ENCODE results near the gene MRPL2. TPM values are rescaled to one million over a fixed set of nuclear protein-coding genes. Genes with fewer than 3 reads are reported as not detected.

Gene MRPL2
- total and polyA plus RNA-seq, 8 donors: 19.9 to 65.8 (median 28.7) TPM

- no peaks in the 10 kb centered on the region for H3K9me3 ChIP-seq
- FAIRE-seq: no peak
- H3K4me3 ChIP-seq: no peak overlapping the region
- 85 to 88% methylated on average over 2 of the region's 2 CpGs for WGBS, 2 donors
- intact Hi-C loops (cut with DNase I): no loop called here
- peaks cover 0 to 44% (median 16%) of the 10 kb centered on the region in 3 donors for H3K36me3 ChIP-seq
- TF ChIP-seq CTCF (IDR thresholded peaks at IDR 0.05): no peak
- H3K27me3 ChIP-seq: no peaks in the 10 kb centered on the region
- no peak for DNase-seq
- no peaks in the 10 kb centered on the region for H3K4me1 ChIP-seq
- no peak overlapping the region for H3K27ac ChIP-seq
- no peak for ATAC-seq
These were observed 25.1 kb downstream of the MRPL2 start for GRCh38 chr6:43034190-43034525.

- no peaks in the 10 kb centered on the region for H3K27me3 ChIP-seq
- H3K9me3 ChIP-seq: no peaks in the 10 kb centered on the region
- peaks cover 0 to 47% (median 22%) of the 10 kb centered on the region in 3 donors for H3K36me3 ChIP-seq
- ATAC-seq: no peak
- 77 to 81% methylated on average over 2 of the region's 2 CpGs for WGBS, 2 donors
- TF ChIP-seq CTCF (IDR thresholded peaks at IDR 0.05): no peak
- no peak overlapping the region for H3K4me3 ChIP-seq
- H3K4me1 ChIP-seq: no peaks in the 10 kb centered on the region
- DNase-seq: no peak
- intact Hi-C loops (cut with DNase I): no loop called here
- FAIRE-seq: no peak
- no peak overlapping the region for H3K27ac ChIP-seq
These were observed 25.6 kb downstream of the MRPL2 start for GRCh38 chr6:43033496-43034189.

GRCh38 chr6:43032326-43032725 is 26.9 kb downstream of the MRPL2 start:
- H3K27me3 ChIP-seq: no peaks in the 10 kb centered on the region
- DNase-seq (no peak), ATAC-seq (no peak), FAIRE-seq (no peak)
- 86 to 88% methylated on average over 4 of the region's 4 CpGs for WGBS, 2 donors
- no peaks in the 10 kb centered on the region for H3K4me1 ChIP-seq
- peaks cover 0 to 45% (median 15%) of the 10 kb centered on the region in 3 donors for H3K36me3 ChIP-seq
- no peak for TF ChIP-seq CTCF (IDR thresholded peaks at IDR 0.05)
- intact Hi-C loops (cut with DNase I): no loop called here
- H3K4me3 ChIP-seq: no peak overlapping the region
- no peak overlapping the region for H3K27ac ChIP-seq
- H3K9me3 ChIP-seq: no peaks in the 10 kb centered on the region

- intact Hi-C loops (cut with DNase I): no loop called here
- FAIRE-seq: no peak
- Histone ChIP-seq H3K9me3 (no peaks in the 10 kb centered on the region), H3K4me1 (no peaks in the 10 kb centered on the region), H3K4me3 (no peak overlapping the region), H3K36me3 (peaks cover 8 to 56% (median 17%) of the 10 kb centered on the region in 3 donors), H3K27me3 (no peaks in the 10 kb centered on the region), H3K27ac (no peak overlapping the region)
- DNase-seq: peak in 1 of 6 donors; percentile 6
- ATAC-seq: no peak
- 86 to 90% methylated on average over 9 of the region's 9 CpGs for WGBS, 2 donors
- no peak for TF ChIP-seq CTCF (IDR thresholded peaks at IDR 0.05)
These were observed 30.1 kb downstream of the MRPL2 start for GRCh38 chr6:43029120-43029519.

- Histone ChIP-seq H3K36me3 (peaks cover 8 to 53% (median 17%) of the 10 kb centered on the region in 3 donors), H3K4me1 (peaks cover 0 to 13% (median 3%) of the 10 kb centered on the region in 3 donors), H3K9me3 (no peaks in the 10 kb centered on the region), H3K4me3 (no peak overlapping the region), H3K27ac (no peak overlapping the region), H3K27me3 (no peaks in the 10 kb centered on the region)
- intact Hi-C loops (cut with DNase I): no loop called here
- 91 to 97% methylated on average over 5 of the region's 5 CpGs for WGBS, 2 donors
- no peak for TF ChIP-seq CTCF (IDR thresholded peaks at IDR 0.05)
- no peak for FAIRE-seq
- ATAC-seq: no peak
- peak in 1 of 6 donors; percentile 5 for DNase-seq
These were observed 32.9 kb downstream of the MRPL2 start for GRCh38 chr6:43026365-43026764.

All from pancreas (tissue), 10 donors.